Stimulated activated effector memory CD8-positive, alpha-beta T cell treated with anti-CD3 and anti-CD28 coated beads, Interleukin-12 subunit alpha, Interleukin-12 subunit beta, amount 100 ng/mL, for 72 hours (primary cell): Measurements from ENCODE around the gene ATP5PO.

Experiments used
- ATAC-seq: fragments of 150-1000 bp; cut with Tn5 transposase; 2 replicates; pipeline ENCODE4 v1.10.0; 2021
- DNase-seq, 2 donors: peaks; one replicate each; pipeline ENCODE4 v3.0.0; 2021 to 2022; ENCODE audit warnings: low spot score in 2 of 2
- H3K27ac Mint-ChIP-seq: one replicate; pipeline ENCODE4 v1.8.0; 2022; ENCODE audit warnings: mild to moderate bottlenecking, mixed read lengths
- H3K36me3 Mint-ChIP-seq: one replicate; pipeline ENCODE4 v1.8.0; 2022; ENCODE audit warnings: mild to moderate bottlenecking, mixed read lengths
- H3K4me1 Mint-ChIP-seq: one replicate; pipeline ENCODE4 v1.8.0; 2022; ENCODE audit warnings: mixed read lengths
- H3K4me3 Mint-ChIP-seq: one replicate; pipeline ENCODE4 v1.8.0; 2022; ENCODE audit warnings: mild to moderate bottlenecking, mixed read lengths
- H3K9me3 Mint-ChIP-seq: one replicate; pipeline ENCODE4 v1.8.0; 2022; ENCODE audit warnings: mixed read lengths

The ATP5PO gene

DNA sequence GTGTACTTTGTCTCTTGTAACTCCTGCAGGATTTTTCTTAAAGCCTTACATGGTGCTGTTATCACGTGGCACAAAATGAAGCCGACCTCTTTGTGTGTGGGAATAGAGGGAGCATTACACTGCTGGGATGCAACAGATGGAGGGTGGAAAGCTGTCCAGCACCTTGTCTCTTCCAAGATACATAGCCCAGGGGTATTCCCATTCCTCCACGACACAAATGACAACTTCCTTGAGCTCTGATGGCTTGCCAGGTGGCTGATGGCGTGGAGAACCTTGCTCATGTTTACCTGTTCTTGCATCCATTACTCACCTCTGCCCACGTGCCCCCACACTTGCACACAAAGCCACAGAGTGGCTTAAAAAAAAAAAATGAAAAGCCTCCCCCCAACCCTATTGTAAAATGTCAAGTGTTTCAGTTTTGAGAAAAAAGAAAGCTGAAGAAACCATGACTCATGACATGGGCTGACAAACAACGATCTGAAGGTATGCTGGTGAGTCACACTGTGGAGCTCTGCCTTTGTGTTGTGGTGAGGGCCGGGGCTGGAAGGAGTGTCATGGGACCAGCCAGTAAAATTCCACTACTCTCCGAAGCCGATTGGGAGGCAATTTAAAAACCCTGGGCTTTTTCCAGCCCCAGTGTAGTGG, 32.0 kb upstream of the ATP5PO start:
- H3K4me3 Mint-ChIP-seq = peak overlapping the region; percentile 77
- H3K36me3 Mint-ChIP-seq = peaks cover 60% of the 10 kb centered on the region
- H3K27ac Mint-ChIP-seq = peak overlapping the region; percentile 99
- H3K4me1 Mint-ChIP-seq = peaks cover 74% of the 10 kb centered on the region
- H3K9me3 Mint-ChIP-seq = peaks cover 2% of the 10 kb centered on the region
- ATAC-seq = peak; percentile 80
- peak; percentile 54 to 90 for DNase-seq

DNA sequence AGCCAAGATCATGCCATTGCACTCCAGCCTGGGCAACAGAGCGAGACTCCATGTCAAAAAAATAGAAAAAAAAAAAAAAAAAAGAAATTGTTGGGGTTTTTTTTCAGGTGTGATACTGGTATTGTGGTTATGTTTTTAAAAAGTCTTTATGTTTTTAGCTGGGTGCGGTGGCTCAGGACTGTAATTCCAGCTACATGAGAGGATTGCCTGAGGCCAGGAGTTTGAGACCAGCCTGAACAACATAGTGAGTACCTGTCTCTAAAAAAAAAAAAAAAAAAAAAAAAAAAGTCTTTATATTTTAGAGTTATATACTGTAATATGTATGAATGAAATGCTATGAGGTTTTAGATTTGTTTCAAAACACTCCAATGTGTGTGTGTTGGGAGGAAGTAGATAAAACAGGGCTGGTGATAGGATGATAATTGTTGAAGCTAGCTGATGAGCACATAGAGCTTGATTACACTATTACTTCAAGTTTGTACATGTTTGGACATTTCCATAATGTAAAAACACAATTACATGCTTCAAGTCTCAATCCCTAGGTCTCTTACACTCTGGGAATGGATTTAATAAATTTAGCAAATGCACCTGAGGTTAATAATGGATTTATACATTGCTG, 30.2 kb upstream of the ATP5PO start:
- Mint-ChIP-seq H3K9me3 (peaks cover 2% of the 10 kb centered on the region), H3K4me3 (no peak overlapping the region), H3K27ac (peak overlapping the region; percentile 99), H3K36me3 (peaks cover 57% of the 10 kb centered on the region), H3K4me1 (peaks cover 67% of the 10 kb centered on the region)
- no peak for ATAC-seq
- no peak for DNase-seq

DNA sequence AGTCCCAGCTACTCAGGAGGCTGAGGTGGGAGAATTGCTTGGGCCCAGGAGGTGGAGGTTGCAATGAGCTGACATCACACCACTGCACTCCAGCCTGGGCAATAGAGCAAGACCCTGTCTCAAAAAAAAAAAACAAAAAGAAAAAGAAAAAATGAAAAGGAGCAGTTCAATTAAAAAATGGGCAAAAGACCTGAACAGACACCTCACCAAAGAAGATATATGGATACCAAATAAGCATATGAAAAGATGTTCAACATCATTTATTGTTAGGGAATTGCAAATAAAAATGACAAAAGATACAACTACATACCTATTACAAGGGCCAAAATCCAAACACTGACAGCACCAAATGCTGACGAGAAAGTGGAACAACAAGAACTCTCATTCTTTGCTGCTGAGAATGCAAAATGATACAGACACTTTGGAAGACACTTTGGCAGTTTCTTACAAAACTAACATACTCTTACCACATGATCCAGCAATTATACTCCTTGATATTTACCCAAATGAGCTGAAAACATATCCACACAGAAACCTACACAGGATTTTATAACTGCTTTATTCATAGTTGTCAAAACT, 28.7 kb upstream of the ATP5PO start:
- Mint-ChIP-seq H3K4me3 (no peak overlapping the region), H3K4me1 (peaks cover 62% of the 10 kb centered on the region), H3K36me3 (peaks cover 53% of the 10 kb centered on the region), H3K27ac (peak overlapping the region; percentile 52), H3K9me3 (peaks cover 2% of the 10 kb centered on the region)
- DNase-seq (no peak), ATAC-seq (no peak)

DNA sequence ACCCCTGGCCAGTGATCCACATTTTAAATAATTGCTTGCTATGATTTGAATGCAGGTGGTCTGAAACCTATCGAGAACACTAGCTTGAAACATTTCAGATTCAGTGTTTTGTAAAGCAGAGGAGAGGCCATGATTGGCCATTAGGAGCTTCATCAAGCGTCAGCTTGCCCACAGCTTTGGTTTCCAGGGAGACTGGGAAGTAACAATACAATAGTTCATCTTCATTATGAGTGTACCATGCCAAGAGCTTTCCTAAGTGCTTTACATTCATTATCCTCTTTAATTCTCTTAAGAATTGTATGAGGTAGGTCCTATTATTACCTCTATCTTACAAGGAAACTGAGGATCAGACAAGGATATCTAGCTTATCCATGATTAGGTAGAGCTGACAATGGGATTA, 27.7 kb upstream of the ATP5PO start:
- ATAC-seq (no peak), DNase-seq (no peak)
- Mint-ChIP-seq H3K27ac (peak overlapping the region; percentile 63), H3K36me3 (peaks cover 52% of the 10 kb centered on the region), H3K4me1 (peaks cover 62% of the 10 kb centered on the region), H3K4me3 (no peak overlapping the region), H3K9me3 (peaks cover 2% of the 10 kb centered on the region)

DNA sequence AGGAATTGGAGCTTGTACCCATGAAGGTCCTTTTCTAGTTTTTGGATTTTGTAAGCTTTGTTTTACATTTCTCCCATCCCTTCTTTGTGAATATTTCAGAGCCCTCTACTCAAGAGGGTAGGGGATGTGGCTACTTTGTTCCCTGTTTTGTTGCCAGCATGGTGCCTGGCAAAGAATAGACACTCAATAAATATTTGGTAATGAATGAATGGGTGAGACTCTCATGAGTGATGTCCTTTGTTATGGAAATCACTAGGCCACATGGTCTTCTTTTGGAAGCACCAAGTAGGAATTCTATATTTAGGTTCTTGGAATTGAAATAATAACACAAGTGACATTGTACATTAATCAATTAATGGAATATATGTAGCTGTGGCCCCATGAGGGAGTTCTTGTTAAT, 26.8 kb upstream of the ATP5PO start:
- DNase-seq = no peak
- Mint-ChIP-seq H3K4me1 (peaks cover 61% of the 10 kb centered on the region), H3K36me3 (peaks cover 52% of the 10 kb centered on the region), H3K27ac (peak overlapping the region; percentile 63), H3K9me3 (peaks cover 2% of the 10 kb centered on the region), H3K4me3 (no peak overlapping the region)
- ATAC-seq = no peak

DNA sequence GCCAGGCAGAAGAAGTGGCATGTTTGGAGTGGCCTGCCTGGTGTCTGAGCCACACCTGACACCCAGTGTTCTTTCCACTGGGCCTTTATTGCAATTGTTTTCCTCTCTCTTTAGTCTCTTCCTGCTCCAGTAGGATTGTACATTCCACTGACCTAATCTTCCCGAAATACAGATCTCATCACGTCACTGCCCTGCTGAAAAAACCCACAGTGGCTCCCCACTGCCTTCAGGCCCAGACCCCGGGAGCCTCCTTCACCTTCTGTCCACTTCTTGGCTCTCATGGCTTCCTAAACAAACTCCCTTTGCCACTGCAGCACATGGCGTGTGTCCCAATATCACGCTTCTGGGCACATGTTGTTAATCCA, 25.3 kb upstream of the ATP5PO start:
- Mint-ChIP-seq H3K4me1 (peaks cover 61% of the 10 kb centered on the region), H3K27ac (peak overlapping the region; percentile 96), H3K36me3 (peaks cover 61% of the 10 kb centered on the region), H3K9me3 (peaks cover 2% of the 10 kb centered on the region), H3K4me3 (peak overlapping the region; percentile 83)
- ATAC-seq = no peak
- DNase-seq = no peak

DNA sequence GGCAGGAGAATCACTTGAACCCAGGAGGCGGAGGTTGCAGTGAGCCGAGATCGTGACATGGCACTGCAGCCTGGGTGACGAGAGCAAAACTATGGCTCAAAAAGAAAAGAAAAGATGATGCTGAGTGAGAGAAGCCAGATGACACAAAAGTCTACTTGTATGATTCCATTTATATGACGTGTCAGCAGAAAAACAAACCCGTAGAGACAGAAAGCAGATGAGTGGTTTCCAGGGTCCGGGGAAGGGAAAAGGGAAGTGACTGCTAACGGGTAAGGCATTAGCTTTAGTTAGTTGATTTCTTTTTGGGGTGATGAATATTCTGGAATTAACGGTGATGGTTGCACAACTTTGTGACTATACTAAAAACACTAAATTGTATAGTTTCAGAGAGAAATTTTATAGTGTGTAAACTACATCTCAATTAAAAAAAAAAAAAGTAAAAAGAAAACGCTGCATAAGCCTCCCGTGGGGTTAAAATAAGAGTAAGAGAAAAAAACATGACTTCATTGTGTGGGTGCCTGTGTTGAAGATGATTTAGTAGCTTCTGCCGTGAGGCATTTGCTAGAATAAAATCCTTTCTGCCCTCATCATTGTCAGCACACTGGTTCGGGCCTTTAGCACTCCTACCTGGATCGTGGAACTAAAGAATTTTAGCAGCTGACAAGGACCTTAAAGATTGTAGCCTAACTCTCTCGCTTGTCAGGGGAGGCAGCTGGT, 24.7 kb upstream of the ATP5PO start:
- Mint-ChIP-seq H3K4me1 (peaks cover 66% of the 10 kb centered on the region), H3K4me3 (peak overlapping the region; percentile 83)
- no peak for DNase-seq

DNA sequence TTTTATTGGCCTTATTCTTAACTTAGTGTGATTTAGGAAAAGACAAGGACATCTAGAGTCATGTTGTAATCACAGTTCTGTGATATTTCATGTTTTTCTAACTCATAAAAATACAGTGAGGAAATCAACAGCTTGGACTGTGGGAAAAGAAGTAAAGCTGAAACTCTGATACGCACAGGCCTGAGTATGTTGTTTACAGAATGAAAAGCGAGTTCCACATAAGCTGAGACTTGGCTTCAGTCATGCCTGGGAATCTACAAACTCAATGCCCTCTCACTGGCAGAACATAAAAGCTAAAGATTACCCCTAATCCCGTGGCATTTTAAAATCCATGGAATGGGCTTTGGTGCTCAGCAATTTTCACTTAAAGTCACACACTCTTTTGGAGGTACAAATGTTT, 23.6 kb upstream of the ATP5PO start:
- Mint-ChIP-seq H3K4me1 (peaks cover 61% of the 10 kb centered on the region), H3K27ac (peak overlapping the region; percentile 96), H3K4me3 (peak overlapping the region; percentile 83), H3K9me3 (no peaks in the 10 kb centered on the region), H3K36me3 (peaks cover 73% of the 10 kb centered on the region)
- ATAC-seq = no peak
- no peak for DNase-seq

More for the DNA sequence above, 24.7 kb upstream of the ATP5PO start:
- peak; percentile 42 for ATAC-seq
- H3K36me3 Mint-ChIP-seq = peaks cover 67% of the 10 kb centered on the region
- peaks cover 2% of the 10 kb centered on the region for H3K9me3 Mint-ChIP-seq
- H3K27ac Mint-ChIP-seq = peak overlapping the region; percentile 96

DNA sequence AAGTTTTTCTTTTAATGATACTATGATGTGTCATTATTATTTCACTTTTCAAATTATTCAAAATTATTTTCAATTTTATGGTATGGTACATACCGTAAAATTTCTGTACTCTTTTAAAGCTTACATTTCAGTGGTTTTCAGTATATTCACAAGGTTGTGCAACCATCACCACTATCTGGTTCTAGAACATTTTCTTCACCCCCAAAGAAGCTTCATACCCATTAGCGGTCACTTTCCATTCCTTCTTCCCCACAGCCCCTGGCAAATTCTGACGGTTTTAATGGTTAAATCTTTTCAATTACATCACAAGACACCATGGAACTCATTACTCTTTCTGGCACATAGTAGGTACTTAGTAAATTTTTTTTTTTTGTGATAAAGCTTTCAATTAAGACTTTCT, 22.8 kb upstream of the ATP5PO start:
- H3K36me3 Mint-ChIP-seq = peaks cover 73% of the 10 kb centered on the region
- no peak for ATAC-seq
- DNase-seq = no peak
- H3K4me3 Mint-ChIP-seq = peak overlapping the region; percentile 83
- H3K27ac Mint-ChIP-seq = peak overlapping the region; percentile 96
- H3K4me1 Mint-ChIP-seq = peaks cover 59% of the 10 kb centered on the region
- no peaks in the 10 kb centered on the region for H3K9me3 Mint-ChIP-seq

DNA sequence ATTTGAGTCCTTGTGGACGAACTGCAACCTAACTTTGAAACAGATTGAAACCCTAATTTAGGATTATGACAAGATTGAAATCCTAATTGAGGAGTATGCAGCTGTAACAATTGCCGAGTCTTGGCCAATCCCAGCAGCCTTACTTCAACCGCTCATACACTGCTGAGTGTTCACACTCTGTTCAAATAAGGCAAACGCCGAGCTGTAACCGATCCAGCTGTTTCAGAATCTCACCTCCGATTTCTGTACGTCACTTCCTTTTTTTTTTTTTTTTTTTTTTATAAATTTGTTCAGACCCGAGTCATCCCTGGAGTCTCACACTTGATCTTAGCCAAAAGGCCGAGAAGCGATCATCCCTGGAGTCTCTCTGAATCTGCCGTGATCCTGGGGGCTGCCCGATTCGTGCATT, 22.3 kb upstream of the ATP5PO start:
- Mint-ChIP-seq H3K27ac (peak overlapping the region; percentile 96), H3K4me3 (peak overlapping the region; percentile 83), H3K36me3 (peaks cover 69% of the 10 kb centered on the region), H3K9me3 (no peaks in the 10 kb centered on the region), H3K4me1 (peaks cover 59% of the 10 kb centered on the region)
- ATAC-seq (peak; percentile 91), DNase-seq (peak in 1 of 2 donors; percentile 72)

DNA sequence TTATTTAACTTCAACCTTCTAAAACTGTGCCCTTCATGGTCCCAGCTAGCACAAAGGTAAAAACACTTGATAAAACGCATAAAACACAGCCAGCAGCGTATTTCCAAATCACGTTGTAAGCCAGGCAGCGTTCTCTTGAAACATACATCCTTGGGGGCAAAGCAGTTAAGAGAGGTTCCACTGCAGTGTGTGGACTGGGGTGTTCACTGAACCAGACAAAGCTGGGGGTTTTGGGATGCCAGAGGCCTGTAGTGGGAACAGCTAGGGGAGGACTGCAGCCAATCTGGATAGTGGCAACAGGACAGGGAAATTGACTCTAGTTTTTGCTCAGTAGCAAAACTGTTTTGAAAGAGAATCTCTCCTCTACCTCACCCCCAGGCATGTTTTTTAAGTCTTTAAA, 21.5 kb upstream of the ATP5PO start:
- peaks cover 65% of the 10 kb centered on the region for H3K4me1 Mint-ChIP-seq
- ATAC-seq = no peak
- H3K4me3 Mint-ChIP-seq = peak overlapping the region; percentile 83
- peak overlapping the region; percentile 96 for H3K27ac Mint-ChIP-seq
- no peaks in the 10 kb centered on the region for H3K9me3 Mint-ChIP-seq
- no peak for DNase-seq
- H3K36me3 Mint-ChIP-seq = peaks cover 71% of the 10 kb centered on the region

DNA sequence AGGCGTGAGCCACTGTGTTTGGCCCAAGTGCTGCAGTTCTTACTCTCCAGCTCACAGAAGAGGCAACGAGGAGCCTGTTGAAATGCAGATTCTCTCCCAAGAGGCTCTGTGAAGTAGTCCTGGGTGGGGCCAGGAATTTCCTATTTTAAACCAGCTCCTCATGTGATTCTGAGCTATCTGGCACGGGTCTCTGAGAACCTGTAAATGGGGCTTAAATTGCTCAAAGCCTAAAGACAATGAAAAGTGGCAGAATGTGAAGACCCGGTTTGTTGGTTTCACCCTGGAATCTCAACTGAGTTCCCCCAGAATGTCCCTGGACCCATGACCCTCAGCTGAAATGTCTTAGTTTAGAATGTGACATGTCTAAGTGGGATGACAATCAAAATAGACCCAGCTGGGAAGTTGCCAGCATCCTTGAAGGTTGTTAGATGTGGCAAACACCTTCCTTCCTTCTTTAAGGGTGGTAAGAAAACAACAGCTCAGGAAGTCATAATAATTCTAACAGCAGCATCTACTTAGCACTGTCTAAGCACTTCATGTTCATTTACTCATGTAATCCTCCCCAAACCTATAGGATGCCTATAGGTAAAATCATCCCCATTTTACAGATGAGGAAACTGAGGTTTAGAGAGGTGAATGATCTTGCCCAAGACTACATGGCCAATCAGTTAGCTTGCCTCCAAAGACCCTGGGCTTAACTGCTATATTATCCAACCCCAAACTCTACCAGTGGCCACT, 20.9 kb upstream of the ATP5PO start:
- H3K27ac Mint-ChIP-seq = peak overlapping the region; percentile 96
- no peaks in the 10 kb centered on the region for H3K9me3 Mint-ChIP-seq
- no peak for ATAC-seq
- peak overlapping the region; percentile 83 for H3K4me3 Mint-ChIP-seq
- DNase-seq = no peak
- H3K4me1 Mint-ChIP-seq = peaks cover 68% of the 10 kb centered on the region
- peaks cover 78% of the 10 kb centered on the region for H3K36me3 Mint-ChIP-seq

DNA sequence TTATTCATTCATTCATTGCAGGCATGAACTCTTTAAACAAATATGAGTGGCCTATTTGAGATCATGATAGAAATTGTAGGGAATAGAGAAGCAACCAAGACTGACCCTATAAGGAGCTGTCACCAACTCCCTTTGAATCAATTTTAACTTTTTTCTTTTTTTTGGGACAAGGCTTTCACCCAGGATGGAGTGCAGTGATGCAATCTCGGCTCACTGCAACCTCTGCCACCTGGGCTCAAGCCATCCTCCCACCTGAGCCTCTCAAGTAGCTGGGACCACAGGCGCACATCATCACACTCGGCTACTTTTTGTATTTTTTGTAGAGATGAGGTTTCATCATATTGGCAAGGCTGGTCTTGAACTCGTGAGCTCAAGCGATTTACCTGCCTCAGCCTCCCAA, 17.1 kb upstream of the ATP5PO start:
- DNase-seq = no peak
- no peak for ATAC-seq
- Mint-ChIP-seq H3K4me3 (peak overlapping the region; percentile 83), H3K4me1 (peaks cover 37% of the 10 kb centered on the region), H3K36me3 (peaks cover 52% of the 10 kb centered on the region), H3K27ac (peak overlapping the region; percentile 96), H3K9me3 (no peaks in the 10 kb centered on the region)

DNA sequence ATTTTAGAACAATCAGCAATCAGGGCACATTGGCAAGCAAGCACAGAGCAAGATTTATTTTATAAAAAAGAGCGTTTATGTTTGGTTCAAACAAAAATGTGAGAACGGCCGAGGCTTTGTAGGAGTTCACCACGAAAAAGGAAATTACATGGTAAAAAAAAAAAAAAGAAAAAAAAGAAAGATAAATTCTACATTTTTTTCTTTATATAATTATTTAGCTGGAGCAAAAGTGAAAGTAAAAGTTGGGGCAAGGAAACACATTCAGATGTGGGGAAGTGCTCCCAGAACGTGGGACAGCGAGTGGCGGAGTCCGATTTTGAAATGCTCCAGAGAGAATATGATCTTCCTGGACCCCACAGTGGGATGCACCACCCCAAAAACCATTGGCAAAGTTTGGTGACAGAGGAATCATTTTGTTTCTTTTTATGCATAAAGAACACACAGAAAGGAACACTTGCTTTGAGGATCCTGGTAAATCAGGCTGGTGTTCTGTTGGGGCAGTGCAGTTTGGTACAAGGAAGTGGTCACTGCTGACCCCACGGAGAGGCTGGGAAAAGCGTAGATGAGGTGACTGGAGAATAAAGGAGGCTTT, 16.3 kb upstream of the ATP5PO start:
- H3K4me1 Mint-ChIP-seq = peaks cover 30% of the 10 kb centered on the region
- H3K4me3 Mint-ChIP-seq = peak overlapping the region; percentile 83
- H3K36me3 Mint-ChIP-seq = peaks cover 44% of the 10 kb centered on the region
- no peaks in the 10 kb centered on the region for H3K9me3 Mint-ChIP-seq
- DNase-seq (no peak), ATAC-seq (no peak)
- H3K27ac Mint-ChIP-seq = peak overlapping the region; percentile 96
